Renal cortex interstitium (tissue), 11 donors: Measurements from ENCODE around the gene FGF12. TPM values are rescaled to one million over a fixed set of nuclear protein-coding genes. Genes with fewer than 3 reads are reported as not detected.

ENCODE experiments used
- DNase-seq, 11 donors: peaks; one replicate each; pipeline ENCODE4 v3.0.0-alpha.2; 2013; ENCODE audit warnings: low read depth in 9 of 11, low spot score in 4 of 11; ENCODE audit errors: extremely low read depth in 1 of 11
- polyA plus RNA-seq, 3 donors: library from polyadenylated mRNA; unstranded; fragments of 120-200 nt; gene quantifications; one replicate each; pipeline ENCODE4 v1.2.1, GENCODE V29; 2013; ENCODE audit not compliant: insufficient read length in 3 of 3

FGF12 gene
- polyA plus RNA-seq, 3 donors: 6.1 to 7.3 (median 7.1) TPM

GRCh38 chr3:192397012-192397411 lies 330.3 kb downstream of the FGF12 start:
- DNase-seq: no peak

- no peak for DNase-seq
These were observed 331.8 kb downstream of the FGF12 start for GRCh38 chr3:192395506-192395905.

- DNase-seq: no peak
These were observed 334.4 kb downstream of the FGF12 start for GRCh38 chr3:192392986-192393385.

GRCh38 chr3:192382861-192383260 lies 344.5 kb downstream of the FGF12 start:
- DNase-seq: no peak

- DNase-seq: no peak
These were observed 353.8 kb downstream of the FGF12 start for GRCh38 chr3:192373586-192373985.

GRCh38 chr3:192373032-192373431 lies 354.3 kb downstream of the FGF12 start:
- DNase-seq: no peak

- DNase-seq: no peak
These were observed 354.7 kb downstream of the FGF12 start for GRCh38 chr3:192372616-192373015.

GRCh38 chr3:192371870-192372400 lies 355.4 kb downstream of the FGF12 start:
- no peak for DNase-seq

GRCh38 chr3:192367616-192368015 lies 359.7 kb downstream of the FGF12 start:
- no peak for DNase-seq

- DNase-seq: peak in 1 of 11 donors; percentile 7
These were observed 360.4 kb downstream of the FGF12 start for GRCh38 chr3:192366916-192367315.

GRCh38 chr3:192365571-192365970 lies 361.8 kb downstream of the FGF12 start:
- no peak for DNase-seq

GRCh38 chr3:192364316-192364715 lies 363.0 kb downstream of the FGF12 start:
- no peak for DNase-seq

GRCh38 chr3:192354687-192355086 lies 372.7 kb downstream of the FGF12 start:
- DNase-seq: no peak

GRCh38 chr3:192352142-192352541 lies 375.2 kb downstream of the FGF12 start:
- DNase-seq: no peak

GRCh38 chr3:192351441-192351840 lies 375.9 kb downstream of the FGF12 start:
- DNase-seq: no peak

GRCh38 chr3:192340031-192340430 lies 387.3 kb downstream of the FGF12 start:
- no peak for DNase-seq

- no peak for DNase-seq
These were observed 388.1 kb downstream of the FGF12 start for GRCh38 chr3:192339214-192339613.

GRCh38 chr3:192336286-192336685 lies 391.1 kb downstream of the FGF12 start:
- no peak for DNase-seq

GRCh38 chr3:192332386-192333291 lies 394.7 kb downstream of the FGF12 start:
- DNase-seq: no peak

- no peak for DNase-seq
These were observed 395.5 kb downstream of the FGF12 start for GRCh38 chr3:192331749-192332385.
